HEK293 (cell line): ENCODE results near the gene RABEPK.
"Not testable (repeated sequence)": the region's sequence is repeated elsewhere in the genome, so short reads cannot be mapped to it uniquely, and the experiment has no call there.

Experiments used
- CTCF ChIP-seq: fragments of 450-650 bp; formaldehyde crosslinking; IDR thresholded peaks from 2 replicates; pipeline ENCODE4 v1.5.1; 2016; ENCODE audit warnings: missing biosample characterization, missing genetic modification characterization
- OVOL3 ChIP-seq: fragments of 450-650 bp; formaldehyde crosslinking; IDR thresholded peaks from 2 replicates; pipeline ENCODE4 v1.5.1; 2016; ENCODE audit warnings: missing biosample characterization, missing genetic modification characterization

- not testable (repeated sequence) for TF ChIP-seq CTCF, OVOL3 (tag by site-specific recombination)
These were observed 63.7 kb downstream of the RABEPK start for GRCh38 chr9:125264068-125264467.
